ENCODE data around the gene SNX20.

Gene SNX20

GRCh38 chr16:50632927-50633800 is 47.9 kb downstream of the SNX20 start:
- FAIRE-seq: no peak

GRCh38 chr16:50631985-50632576 is 49.0 kb downstream of the SNX20 start:
- no peak for FAIRE-seq

DNA sequence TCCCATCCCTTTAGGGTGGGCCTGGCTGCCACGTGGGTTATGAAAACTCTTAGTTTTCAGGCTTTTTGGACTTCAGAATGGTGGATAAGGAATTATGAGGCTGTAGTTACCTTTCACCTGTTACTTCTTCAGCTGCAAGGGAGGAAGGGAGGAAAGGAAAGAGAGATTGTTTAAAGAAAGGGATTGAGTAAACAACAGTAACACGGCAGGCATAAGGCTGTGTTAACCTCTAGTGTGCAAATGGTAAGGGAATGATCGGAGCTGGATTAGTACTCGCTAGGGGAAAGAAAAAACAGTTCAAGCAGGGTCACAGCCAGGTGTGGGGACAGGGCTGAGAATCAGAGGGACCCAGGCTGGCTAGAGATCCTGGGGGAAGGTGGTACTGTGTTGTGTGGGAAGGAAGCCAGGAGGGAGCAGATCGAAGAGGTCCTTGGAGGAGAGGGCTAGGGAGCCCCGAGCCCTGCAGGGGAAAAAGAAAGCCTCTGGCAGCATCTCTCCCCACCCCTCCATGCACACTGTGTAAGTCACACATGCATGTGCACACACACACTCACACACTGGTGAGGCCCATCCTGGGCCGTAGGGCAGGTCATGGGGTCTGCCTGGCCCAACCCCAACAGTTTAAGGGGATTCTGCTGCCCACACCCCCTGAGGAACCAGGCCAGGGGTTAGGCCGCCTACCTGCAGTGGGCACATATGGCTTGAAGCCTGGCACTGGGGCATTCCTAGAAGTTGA is 49.7 kb downstream of the SNX20 start:
- no peak for FAIRE-seq

GRCh38 chr16:50630394-50631020 is 50.6 kb downstream of the SNX20 start:
- FAIRE-seq: no peak

DNA sequence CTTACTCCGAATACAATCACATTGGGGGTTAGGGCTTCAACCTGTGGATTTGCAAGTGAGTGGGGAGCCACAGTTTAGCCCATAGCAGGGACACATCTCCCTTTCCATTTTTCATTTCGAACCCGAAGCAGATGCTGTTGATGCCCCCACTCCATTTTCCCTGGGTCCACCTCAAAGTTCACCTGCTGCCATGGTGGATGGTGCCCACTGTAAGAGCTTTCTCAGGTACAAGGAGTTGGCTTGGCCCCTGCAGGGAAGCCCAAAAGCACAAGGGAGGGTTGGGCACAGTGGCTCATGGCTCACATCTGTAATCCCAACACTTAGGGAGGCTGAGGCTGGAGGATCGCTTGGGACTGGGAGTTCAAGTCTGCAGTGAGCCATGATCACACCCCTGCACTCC is 51.8 kb downstream of the SNX20 start:
- FAIRE-seq: no peak

- FAIRE-seq: no peak
Observed at GRCh38 chr16:50628156-50628802, 52.8 kb downstream of the SNX20 start.

- no peak for FAIRE-seq
Observed at GRCh38 chr16:50627419-50627818, 53.7 kb downstream of the SNX20 start.

DNA sequence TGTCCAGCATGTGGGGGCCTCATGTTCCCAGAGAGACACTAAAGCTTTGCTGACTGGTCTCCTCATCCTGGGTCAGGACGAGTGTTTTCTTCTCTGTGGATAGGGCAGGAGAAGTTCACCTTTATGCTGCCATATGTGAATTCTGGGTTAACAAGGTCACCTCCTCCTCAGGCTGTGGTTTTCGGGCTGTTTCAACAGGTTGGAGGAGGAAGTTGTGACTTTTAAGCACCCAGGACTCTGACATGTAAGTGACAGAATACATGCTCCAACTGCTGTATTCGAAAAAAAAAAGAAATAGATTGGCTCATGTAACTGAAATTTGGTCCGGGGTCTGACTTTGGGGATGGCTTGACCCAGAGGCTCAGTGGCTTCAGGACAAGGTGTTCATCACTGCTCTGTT is 54.2 kb downstream of the SNX20 start:
- FAIRE-seq: no peak

DNA sequence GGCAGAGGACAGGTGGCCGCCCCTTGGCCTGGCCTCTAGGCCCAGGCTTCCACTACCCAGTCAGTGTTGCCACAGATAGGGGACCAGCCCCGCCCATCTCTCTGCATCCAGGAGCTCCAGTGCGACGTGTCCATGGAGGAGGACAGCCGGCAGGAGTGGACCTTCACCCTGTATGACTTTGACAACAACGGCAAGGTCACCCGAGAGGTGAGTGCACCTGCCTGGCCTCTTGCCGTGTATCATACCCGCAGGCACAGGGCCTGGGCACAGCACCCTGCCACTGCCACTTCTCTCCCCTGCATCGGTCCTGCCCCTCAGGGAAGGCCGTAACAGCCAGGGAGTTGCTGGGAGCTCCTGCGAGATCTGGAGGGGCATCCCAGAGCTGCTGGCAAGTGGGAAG is 55.7 kb downstream of the SNX20 start:
- no peak for FAIRE-seq

GRCh38 chr16:50624449-50624970 is 56.6 kb downstream of the SNX20 start:
- no peak for FAIRE-seq

GRCh38 chr16:50622643-50623369 is 58.3 kb downstream of the SNX20 start:
- FAIRE-seq: no peak

- no peak for FAIRE-seq
Observed at GRCh38 chr16:50622029-50622428, 59.1 kb downstream of the SNX20 start.

All from islet of Langerhans (tissue), 1 donor.